ENCODE results near the gene CHD2.
A peak's percentile ranks its signal among the peaks of the same experiment; 100 is the strongest.

CHD2 gene

DNA sequence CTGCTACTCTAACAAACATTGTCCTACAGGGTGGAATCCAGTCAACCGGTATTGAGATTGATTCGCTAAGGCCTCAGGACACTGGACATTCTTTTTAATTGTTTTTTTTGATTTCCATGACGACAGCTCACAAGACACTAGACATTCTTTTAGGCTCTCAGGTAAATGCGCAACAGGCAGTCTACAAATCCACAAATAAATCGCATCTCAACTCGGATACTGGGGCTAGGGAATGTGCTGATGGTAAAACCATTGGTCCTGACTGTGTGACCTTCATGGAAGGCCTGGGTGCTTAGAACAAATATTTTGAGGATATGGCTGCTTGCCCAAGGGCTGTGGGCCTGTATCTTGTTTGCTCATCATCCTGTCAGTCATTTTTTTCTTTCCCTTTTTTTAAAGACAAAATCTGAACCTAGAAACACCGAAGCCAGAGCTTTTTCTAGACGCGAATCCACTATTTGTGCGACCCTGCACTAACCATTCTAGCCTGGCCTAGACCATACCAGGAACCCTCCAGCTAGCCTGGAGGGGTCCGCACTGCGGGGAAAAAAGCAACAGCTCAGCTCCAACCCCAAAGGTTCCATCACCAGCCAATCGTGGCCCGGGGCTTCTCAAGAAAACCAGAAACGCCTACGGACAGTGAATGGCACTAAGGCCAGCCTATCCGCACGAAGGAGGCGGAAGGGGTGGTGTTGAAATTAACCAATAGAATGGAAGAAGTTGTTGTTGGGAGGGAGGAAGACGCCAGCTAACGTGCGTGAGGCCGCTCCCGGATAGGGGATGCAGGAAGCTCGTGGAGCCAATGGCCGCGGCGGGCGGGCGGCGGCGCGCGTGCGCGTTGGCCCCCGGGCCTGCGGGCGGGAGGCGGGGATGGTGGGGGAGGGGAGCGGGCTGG, 18.1 kb upstream of the CHD2 start:
- TF ChIP-seq, protein P1, sequence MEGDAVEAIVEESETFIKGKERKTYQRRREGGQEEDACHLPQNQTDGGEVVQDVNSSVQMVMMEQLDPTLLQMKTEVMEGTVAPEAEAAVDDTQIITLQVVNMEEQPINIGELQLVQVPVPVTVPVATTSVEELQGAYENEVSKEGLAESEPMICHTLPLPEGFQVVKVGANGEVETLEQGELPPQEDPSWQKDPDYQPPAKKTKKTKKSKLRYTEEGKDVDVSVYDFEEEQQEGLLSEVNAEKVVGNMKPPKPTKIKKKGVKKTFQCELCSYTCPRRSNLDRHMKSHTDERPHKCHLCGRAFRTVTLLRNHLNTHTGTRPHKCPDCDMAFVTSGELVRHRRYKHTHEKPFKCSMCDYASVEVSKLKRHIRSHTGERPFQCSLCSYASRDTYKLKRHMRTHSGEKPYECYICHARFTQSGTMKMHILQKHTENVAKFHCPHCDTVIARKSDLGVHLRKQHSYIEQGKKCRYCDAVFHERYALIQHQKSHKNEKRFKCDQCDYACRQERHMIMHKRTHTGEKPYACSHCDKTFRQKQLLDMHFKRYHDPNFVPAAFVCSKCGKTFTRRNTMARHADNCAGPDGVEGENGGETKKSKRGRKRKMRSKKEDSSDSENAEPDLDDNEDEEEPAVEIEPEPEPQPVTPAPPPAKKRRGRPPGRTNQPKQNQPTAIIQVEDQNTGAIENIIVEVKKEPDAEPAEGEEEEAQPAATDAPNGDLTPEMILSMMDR (IDR thresholded peaks at IDR 0.05; ENCODE audit: low read depth, low read length, missing control alignments), result no peak
- DNase-seq (ENCODE audit: extremely low read depth, low read depth), result peak; percentile 99
- peak overlapping the region; percentile 84 for H3K4me3 ChIP-seq (replicated peaks; ENCODE audit: low read depth, low read length)

DNA sequence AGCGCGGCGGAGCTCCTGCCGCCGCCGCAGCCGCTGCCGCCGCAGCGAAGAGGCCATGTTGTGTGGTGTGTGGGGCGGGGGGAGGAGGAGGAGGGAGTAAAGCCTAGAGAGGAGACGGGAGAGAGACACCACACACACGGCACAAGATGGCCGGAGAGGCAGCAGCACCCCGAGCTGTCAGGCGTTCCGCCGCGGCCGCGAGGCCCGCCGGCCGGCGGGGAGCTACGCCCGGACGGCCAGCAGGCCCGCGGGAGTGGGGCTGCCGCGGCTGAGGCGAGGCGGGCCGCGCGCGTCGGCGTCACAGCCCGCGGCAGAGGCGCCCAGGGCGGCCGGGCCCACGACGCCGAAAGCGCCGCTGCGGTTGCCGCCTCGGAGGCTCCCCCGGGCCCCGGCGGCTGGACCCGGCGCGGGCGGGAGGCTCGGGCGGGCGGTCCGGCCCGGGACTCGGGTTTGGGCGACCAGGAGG, 17.4 kb upstream of the CHD2 start:
- TF ChIP-seq, protein P1 (IDR thresholded peaks at IDR 0.05; ENCODE audit: low read depth, low read length, missing control alignments), result no peak
- DNase-seq (ENCODE audit: extremely low read depth, low read depth), result no peak
- H3K4me3 ChIP-seq (replicated peaks; ENCODE audit: low read depth, low read length), result peak overlapping the region; percentile 84

DNA sequence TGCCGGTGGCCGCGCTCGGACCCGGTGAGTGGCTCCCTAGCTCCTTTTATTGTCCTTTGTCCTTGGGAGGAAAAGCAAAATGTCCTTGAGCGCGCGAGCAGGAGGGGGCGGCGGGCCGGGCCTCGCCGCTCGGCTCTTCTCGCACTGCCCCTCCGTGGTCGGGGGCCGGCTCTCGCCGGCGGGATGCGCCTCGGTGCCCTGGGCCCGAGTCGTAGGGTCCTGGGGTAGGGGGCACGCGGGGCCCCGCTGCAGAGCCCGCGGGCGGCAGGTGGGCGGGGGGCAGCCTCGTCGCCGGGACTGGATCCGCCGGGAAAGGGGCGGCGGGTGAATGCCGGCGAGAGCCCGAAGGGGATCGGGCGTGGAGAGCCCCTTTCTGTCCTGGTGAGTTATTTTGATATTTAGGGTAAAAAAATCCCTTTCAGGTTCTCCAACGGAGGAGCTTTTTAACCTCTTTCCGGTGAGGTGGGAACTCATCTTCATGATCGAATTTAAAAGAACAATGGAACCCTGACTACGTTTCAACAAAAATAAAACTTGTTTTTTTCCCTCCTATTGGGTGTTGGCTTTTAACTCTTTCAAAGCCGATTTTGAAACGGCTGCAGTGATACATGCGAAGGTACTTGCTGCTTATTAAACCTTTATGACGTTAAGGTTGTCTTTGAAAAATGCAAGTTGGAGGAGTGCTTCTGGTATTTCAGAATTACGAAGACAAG, 16.8 kb upstream of the CHD2 start:
- TF ChIP-seq, protein P1 (IDR thresholded peaks at IDR 0.05; ENCODE audit: low read depth, low read length, missing control alignments), result no peak
- H3K4me3 ChIP-seq (replicated peaks; ENCODE audit: low read depth, low read length), result peak overlapping the region; percentile 84
- no peak for DNase-seq (ENCODE audit: extremely low read depth, low read depth)

DNA sequence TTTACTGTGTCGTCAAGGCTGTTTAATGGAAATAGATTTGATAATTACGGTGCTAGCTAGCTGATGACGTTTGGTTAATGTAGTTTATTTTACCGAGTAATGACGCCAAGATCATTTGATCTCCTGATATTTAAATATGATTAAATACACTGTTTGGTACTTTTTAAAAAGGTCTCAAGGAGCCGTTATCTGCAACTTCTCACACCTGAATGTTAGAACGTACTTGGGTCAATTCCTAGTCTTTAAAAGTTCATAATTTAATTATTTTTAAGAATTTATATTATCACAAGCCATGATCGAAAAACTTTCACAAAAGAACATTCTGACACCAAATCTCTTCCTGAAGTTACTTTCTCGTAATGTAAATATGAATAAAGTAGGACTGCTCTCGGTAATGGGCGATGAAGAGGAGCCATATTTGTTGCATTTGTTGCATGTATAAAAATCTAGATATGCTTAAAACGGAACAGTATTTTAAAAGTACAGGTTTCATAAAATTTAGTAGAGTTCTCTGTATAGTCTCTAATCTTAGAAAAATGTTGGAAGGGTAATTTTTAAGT, 16.2 kb upstream of the CHD2 start:
- TF ChIP-seq, protein P1 (IDR thresholded peaks at IDR 0.05; ENCODE audit: low read depth, low read length, missing control alignments), result no peak
- H3K4me3 ChIP-seq (replicated peaks; ENCODE audit: low read depth, low read length), result peak overlapping the region; percentile 84
- DNase-seq (ENCODE audit: extremely low read depth, low read depth), result no peak

DNA sequence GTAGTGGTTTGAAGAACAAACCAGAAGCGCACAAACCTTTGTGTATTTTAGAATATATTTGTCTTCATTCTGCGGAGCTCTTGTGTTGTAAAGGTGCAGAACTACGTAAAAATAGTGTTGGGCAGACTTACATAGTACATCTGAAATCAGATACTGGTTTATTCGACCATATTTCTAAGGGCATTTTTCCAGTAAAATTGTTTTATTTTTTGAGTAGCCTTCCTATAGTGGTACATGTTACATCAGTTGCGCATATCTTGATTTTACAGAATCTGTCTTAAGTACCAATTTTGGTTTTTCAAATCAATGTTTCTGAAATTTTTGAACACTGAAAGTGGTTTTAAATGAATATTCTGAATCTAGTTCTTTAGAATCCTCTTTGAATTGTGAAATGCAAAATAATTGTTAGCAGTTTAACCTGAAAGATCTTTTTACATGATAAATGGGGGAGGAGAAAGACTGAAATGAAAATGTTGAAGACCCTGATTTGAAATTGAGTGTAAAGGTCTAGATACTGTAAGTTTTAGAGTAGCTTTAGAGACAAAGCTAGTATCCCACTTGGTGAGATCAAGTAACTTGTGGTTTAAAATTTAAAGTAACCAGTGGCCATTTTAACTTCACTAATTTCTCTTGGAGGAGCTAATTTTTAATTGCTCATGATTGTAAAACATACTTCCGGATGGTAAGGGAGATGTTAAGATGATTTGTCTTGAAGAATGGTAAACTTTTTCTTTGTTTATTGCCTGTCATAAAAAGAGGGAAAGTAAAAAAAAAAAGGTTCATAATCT, 15.5 kb upstream of the CHD2 start:
- DNase-seq (ENCODE audit: extremely low read depth, low read depth), result no peak
- H3K4me3 ChIP-seq (replicated peaks; ENCODE audit: low read depth, low read length), result peak overlapping the region; percentile 84
- TF ChIP-seq, protein P1 (IDR thresholded peaks at IDR 0.05; ENCODE audit: low read depth, low read length, missing control alignments), result no peak

Data from HFF-Myc (cell line).